GM23248 (cell line): Measurements from ENCODE around the gene EML6. TPM values are rescaled to one million over a fixed set of nuclear protein-coding genes. Genes with fewer than 3 reads are reported as not detected.

Experiments used
- DNase-seq: peaks from one replicate; pipeline ENCODE4 v3.0.0-alpha.2; 2015
- H2AFZ ChIP-seq: fragments of 200-600 bp; sonication (generic); 2 replicates; pipeline ENCODE4 v1.6.1; 2016; ENCODE audit warnings: antibody characterized with exemption
- H3F3A ChIP-seq: fragments of 200-600 bp; sonication (generic); 2 replicates; pipeline ENCODE4 v1.6.1; 2016; ENCODE audit warnings: mild to moderate bottlenecking, antibody characterized with exemption, mixed run types; ENCODE audit not compliant: insufficient read depth
- H3K27ac ChIP-seq: fragments of 200-600 bp; sonication (generic); 2 replicates; pipeline ENCODE4 v1.5.1; 2016; ENCODE audit warnings: mild to moderate bottlenecking
- H3K27me3 ChIP-seq: fragments of 200-600 bp; sonication (generic); replicated peaks from 2 replicates; pipeline ENCODE4 v1.6.1; 2016; ENCODE audit warnings: mild to moderate bottlenecking; ENCODE audit not compliant: insufficient read depth
- H3K36me3 ChIP-seq: fragments of 200-600 bp; sonication (generic); 2 replicates; pipeline ENCODE4 v1.6.1; 2016; ENCODE audit warnings: low read depth, mild to moderate bottlenecking
- H3K4me1 ChIP-seq: fragments of 200-600 bp; sonication (generic); 2 replicates; pipeline ENCODE4 v1.6.1; 2016; ENCODE audit warnings: mild to moderate bottlenecking; ENCODE audit not compliant: insufficient read depth
- H3K4me2 ChIP-seq: fragments of 200-600 bp; sonication (generic); one replicate; pipeline ENCODE4 v1.6.1; 2016; ENCODE audit warnings: mild to moderate bottlenecking; ENCODE audit not compliant: unreplicated experiment
- H3K4me3 ChIP-seq: fragments of 200-600 bp; sonication (generic); 2 replicates; pipeline ENCODE4 v1.5.1; 2016; ENCODE audit warnings: mild to moderate bottlenecking
- H3K79me2 ChIP-seq: fragments of 200-600 bp; sonication (generic); 2 replicates; pipeline ENCODE4 v1.6.1; 2016; ENCODE audit warnings: mild to moderate bottlenecking; ENCODE audit not compliant: insufficient read depth
- H3K9ac ChIP-seq: fragments of 200-600 bp; sonication (generic); 2 replicates; pipeline ENCODE4 v1.6.1; 2016; ENCODE audit warnings: mild to moderate bottlenecking
- H3K9me2 ChIP-seq: fragments of 200-600 bp; sonication (generic); 2 replicates; pipeline ENCODE4 v1.6.1; 2016; ENCODE audit warnings: mixed run types, mild to moderate bottlenecking, moderate library complexity; ENCODE audit not compliant: insufficient read depth
- H3K9me3 ChIP-seq: fragments of 200-600 bp; sonication (generic); one replicate; pipeline ENCODE4 v1.6.1; 2017; ENCODE audit warnings: low read depth
- H4K20me1 ChIP-seq: fragments of 200-600 bp; sonication (generic); 2 replicates; pipeline ENCODE4 v1.6.0; 2016; ENCODE audit not compliant: insufficient read depth
- EZH2 ChIP-seq: fragments of 200-600 bp; sonication (generic); IDR thresholded peaks from 2 replicates; pipeline ENCODE4 v1.6.1; 2018; ENCODE audit warnings: antibody characterized with exemption, mild to moderate bottlenecking; ENCODE audit not compliant: insufficient read depth, poor library complexity, severe bottlenecking
- EZH2phosphoT487 ChIP-seq: fragments of 200-600 bp; sonication (generic); IDR thresholded peaks from 2 replicates; pipeline ENCODE4 v1.6.1; 2018; ENCODE audit warnings: antibody characterized with exemption, moderate library complexity, mild to moderate bottlenecking, low read depth; ENCODE audit not compliant: insufficient read depth
- WGBS, 2 experiments: methylation state at CpG; one replicate each; pipeline ENCODE4 v1.1.6; 2015 to 2017; ENCODE audit warnings: low lambda C conversion rate in 2 of 2, low coverage in 1 of 2; ENCODE audit errors: missing lambda C conversion rate in 2 of 2; 5-methylcytosine and 5-hydroxymethylcytosine counted together
- in situ Hi-C: fragments of 300-500 bp; cut with MboI; formaldehyde crosslinking; loops from 2 replicates; pipeline ENCODE4 v1.15.0; 2020
- polyA plus RNA-seq: library from polyadenylated mRNA; unstranded; fragments of >200 nt; fragmentation: Nextera tagmentation; extraction: Ambion mirVana; gene quantifications from 2 replicates; pipeline ENCODE4 v1.2.1, GENCODE V29; 2016
- total RNA-seq: library from RNA; depleted of rRNA; stranded (reverse); fragments of >200 nt; shearing (Covaris generic); gene quantifications from 2 replicates; pipeline ENCODE4 v1.2.3, GENCODE V29; 2014

The EML6 gene
- total and polyA plus RNA-seq, 2 experiments from 2014 or later: 0.54 to 0.76 TPM

DNA sequence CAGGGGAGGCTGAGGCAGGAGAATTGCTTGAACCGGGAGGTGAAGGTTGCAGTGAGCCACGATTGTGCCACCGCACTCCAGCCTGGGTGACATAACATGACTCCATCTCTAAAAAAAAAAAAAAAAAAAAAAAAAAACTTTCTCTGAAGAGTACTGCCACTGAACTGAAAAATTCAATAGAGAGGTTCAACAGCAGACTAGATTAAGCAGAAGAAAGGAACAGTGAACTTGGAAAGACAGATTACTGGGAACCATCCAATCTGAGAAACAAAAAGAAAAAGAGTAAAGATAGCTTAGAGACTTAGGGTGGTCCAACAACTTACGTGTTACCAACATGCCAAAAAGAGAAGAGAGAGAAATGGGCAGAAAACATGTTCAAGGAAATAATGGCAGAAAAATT lies 138.8 kb downstream of the EML6 start:
- Histone ChIP-seq H4K20me1 (no peaks in the 10 kb centered on the region), H3K4me2 (no peak overlapping the region), H3K9me3 (no peaks in the 10 kb centered on the region), H3K9me2 (no peaks in the 10 kb centered on the region), H2AFZ (no peak overlapping the region), H3K27me3 (no peaks in the 10 kb centered on the region), H3K4me1 (peaks cover 21% of the 10 kb centered on the region), H3K36me3 (no peaks in the 10 kb centered on the region), H3F3A (no peaks in the 10 kb centered on the region), H3K27ac (no peak overlapping the region), H3K4me3 (no peak overlapping the region), H3K9ac (no peak overlapping the region), H3K79me2 (no peaks in the 10 kb centered on the region)
- TF ChIP-seq EZH2: no peak
- TF ChIP-seq EZH2phosphoT487: no peak
- no peak for DNase-seq
- 95 to 96% methylated on average over 4 of the region's 4 CpGs for WGBS, 2 experiments
- in situ Hi-C loops: no loop called here

DNA sequence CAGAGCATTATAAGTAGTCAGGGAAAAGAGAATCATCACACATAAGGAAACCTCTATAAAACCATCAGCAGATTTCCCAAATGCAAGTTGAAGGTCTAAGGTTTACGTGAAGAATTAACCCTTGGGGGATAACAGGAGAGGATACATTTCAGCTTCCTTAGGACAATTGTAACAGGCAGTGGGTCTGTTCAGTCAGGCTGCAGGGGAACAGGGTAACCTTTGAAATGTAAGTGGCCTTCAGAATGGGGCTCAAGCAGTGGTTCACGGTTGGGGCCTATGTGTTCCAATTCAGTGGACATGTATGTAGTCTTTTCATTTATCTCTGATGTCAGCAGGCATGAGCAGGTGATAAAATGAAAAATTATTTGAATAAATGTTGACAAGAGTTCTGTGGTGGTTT lies 139.3 kb downstream of the EML6 start:
- H3K4me2 ChIP-seq: no peak overlapping the region
- no peak overlapping the region for H3K27ac ChIP-seq
- H3K4me1 ChIP-seq: peaks cover 21% of the 10 kb centered on the region
- H3K9me2 ChIP-seq: no peaks in the 10 kb centered on the region
- no peak overlapping the region for H2AFZ ChIP-seq
- no peak overlapping the region for H3K4me3 ChIP-seq
- no peaks in the 10 kb centered on the region for H3K79me2 ChIP-seq
- H3K9me3 ChIP-seq: no peaks in the 10 kb centered on the region
- H3K9ac ChIP-seq: no peak overlapping the region
- H4K20me1 ChIP-seq: no peaks in the 10 kb centered on the region
- H3F3A ChIP-seq: no peaks in the 10 kb centered on the region
- H3K27me3 ChIP-seq: no peaks in the 10 kb centered on the region
- in situ Hi-C loops: no loop called here
- WGBS, 2 experiments: 96 to 98% methylated on average over 2 of the region's 2 CpGs
- DNase-seq: no peak
- H3K36me3 ChIP-seq: no peaks in the 10 kb centered on the region
- TF ChIP-seq EZH2phosphoT487 (no peak), EZH2 (no peak)

DNA sequence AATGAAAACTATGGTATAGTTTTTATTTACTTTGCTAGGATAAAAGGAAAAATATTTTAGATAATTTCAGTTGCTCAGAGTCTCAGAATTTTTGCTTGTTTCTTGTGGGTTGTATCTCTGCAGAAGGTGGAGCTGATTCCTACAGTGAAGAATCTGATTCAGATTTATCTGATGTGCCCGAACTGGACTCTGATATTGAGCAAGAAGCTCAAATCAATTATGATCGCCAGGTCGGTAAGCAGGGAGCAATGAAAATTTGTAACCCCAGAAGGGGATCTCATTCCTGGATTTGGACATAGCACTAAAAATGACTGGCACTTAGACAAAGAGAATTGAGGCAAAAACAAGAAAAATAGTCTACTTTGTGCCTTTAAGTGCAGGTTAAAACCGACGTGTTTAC lies 140.2 kb downstream of the EML6 start:
- WGBS, 2 experiments: 77 to 81% methylated on average over 5 of the region's 5 CpGs
- Histone ChIP-seq H3K36me3 (no peaks in the 10 kb centered on the region), H3K4me2 (no peak overlapping the region), H3K4me1 (peaks cover 14% of the 10 kb centered on the region), H3K4me3 (no peak overlapping the region), H3K9ac (no peak overlapping the region), H2AFZ (no peak overlapping the region), H3K9me2 (no peaks in the 10 kb centered on the region), H3K27ac (no peak overlapping the region), H3K79me2 (no peaks in the 10 kb centered on the region), H3K9me3 (no peaks in the 10 kb centered on the region), H3K27me3 (no peaks in the 10 kb centered on the region), H4K20me1 (no peaks in the 10 kb centered on the region), H3F3A (no peaks in the 10 kb centered on the region)
- in situ Hi-C loops: no loop called here
- no peak for DNase-seq
- no peak for TF ChIP-seq EZH2phosphoT487
- no peak for TF ChIP-seq EZH2

- Histone ChIP-seq H3K9ac (no peak overlapping the region), H2AFZ (no peak overlapping the region), H4K20me1 (no peaks in the 10 kb centered on the region), H3K27ac (no peak overlapping the region), H3K36me3 (no peaks in the 10 kb centered on the region), H3K27me3 (no peaks in the 10 kb centered on the region), H3K4me1 (peaks cover 14% of the 10 kb centered on the region), H3K4me3 (no peak overlapping the region), H3K9me2 (no peaks in the 10 kb centered on the region), H3F3A (no peaks in the 10 kb centered on the region), H3K9me3 (no peaks in the 10 kb centered on the region), H3K79me2 (no peaks in the 10 kb centered on the region), H3K4me2 (no peak overlapping the region)
- DNase-seq: no peak
- in situ Hi-C loops: no loop called here
- 87 to 92% methylated on average over 1 of the region's 1 CpG for WGBS, 2 experiments
- TF ChIP-seq EZH2phosphoT487 (no peak), EZH2 (no peak)
Measured at GRCh38 chr2:54864096-54864495, 140.6 kb downstream of the EML6 start.

- H4K20me1 ChIP-seq: no peaks in the 10 kb centered on the region
- TF ChIP-seq EZH2phosphoT487 (no peak), EZH2 (no peak)
- H3K27ac ChIP-seq: no peak overlapping the region
- H3K4me1 ChIP-seq: peaks cover 13% of the 10 kb centered on the region
- WGBS, 2 experiments: 92% methylated on average over 5 of the region's 5 CpGs
- no peaks in the 10 kb centered on the region for H3K27me3 ChIP-seq
- H3K4me3 ChIP-seq: no peak overlapping the region
- H3F3A ChIP-seq: no peaks in the 10 kb centered on the region
- H3K4me2 ChIP-seq: no peak overlapping the region
- H3K79me2 ChIP-seq: no peaks in the 10 kb centered on the region
- DNase-seq: no peak
- no peak overlapping the region for H3K9ac ChIP-seq
- H3K36me3 ChIP-seq: no peaks in the 10 kb centered on the region
- no peaks in the 10 kb centered on the region for H3K9me2 ChIP-seq
- no peak overlapping the region for H2AFZ ChIP-seq
- H3K9me3 ChIP-seq: no peaks in the 10 kb centered on the region
- in situ Hi-C loops: no loop called here
Measured at GRCh38 chr2:54864727-54865126, 141.3 kb downstream of the EML6 start.
